GM12878 (cell line): Measurements from ENCODE around the gene CDH16.

Experiments
- CTCF ChIP-seq, 3 experiments: IDR thresholded peaks in 2 of 3; conservative IDR thresholded peaks in 1 of 3; 2 replicates each; pipeline ENCODE4 v1.5.1; 2011; ENCODE audit warnings: low read depth in 3 of 3, low read length in 3 of 3, mild to moderate bottlenecking in 3 of 3, control low read depth in 2 of 3, moderate library complexity in 2 of 3, inconsistent platforms in 1 of 3, mixed read lengths in 1 of 3; ENCODE audit not compliant: control insufficient read depth in 2 of 3, insufficient read depth in 1 of 3; ENCODE audit errors: extremely low read depth in 1 of 3
- JUND ChIP-seq: IDR thresholded peaks from 2 replicates; pipeline ENCODE4 v1.6.1; 2012; ENCODE audit warnings: low read depth, mild to moderate bottlenecking, low read length, improper control_type of control experiment, moderate library complexity
- MTA3 ChIP-seq: IDR thresholded peaks from 2 replicates; pipeline ENCODE4 v1.6.1; 2012; ENCODE audit warnings: low read length, inconsistent platforms, borderline replicate concordance
- POLR2A ChIP-seq: IDR thresholded peaks from 2 replicates; pipeline ENCODE4 v1.6.1; 2011; ENCODE audit warnings: low read depth, mild to moderate bottlenecking, low read length
- POLR2AphosphoS5 ChIP-seq: IDR thresholded peaks from 2 replicates; pipeline ENCODE4 v1.6.1; 2011; ENCODE audit warnings: mild to moderate bottlenecking, low read length, inconsistent platforms
- RAD21 ChIP-seq: IDR thresholded peaks from 2 replicates; pipeline ENCODE4 v1.6.1; 2011; ENCODE audit warnings: mild to moderate bottlenecking, low read depth, low read length, moderate library complexity; ENCODE audit not compliant: insufficient read depth
- SMC3 ChIP-seq: IDR thresholded peaks from 2 replicates; pipeline ENCODE4 v1.6.1; 2011; ENCODE audit warnings: low read length, improper control_type of control experiment, borderline replicate concordance
- SPI1 ChIP-seq: IDR thresholded peaks from 2 replicates; pipeline ENCODE4 v1.6.1; 2011; ENCODE audit warnings: low read depth, mild to moderate bottlenecking, low read length, moderate library complexity, borderline replicate concordance; ENCODE audit not compliant: insufficient read depth

GRCh38 chr16:66886914-66887313 is 31.8 kb downstream of the CDH16 start:
- TF ChIP-seq RAD21 (no peak), SMC3 (no peak), CTCF (IDR thresholded peaks at IDR 0.05 in 2 of 3, conservative IDR thresholded peaks at IDR 0.05 in 1 of 3; ENCODE audit: control insufficient read depth in 2 of 3, extremely low read depth in 1 of 3, insufficient read depth in 1 of 3, low read depth in 3 of 3, low read length in 3 of 3) (no peak), MTA3 (no peak), POLR2AphosphoS5 (no peak), JUND (no peak), SPI1 (no peak), POLR2A (no peak)
